Activated naive CD8-positive, alpha-beta T cell treated with anti-CD3 and anti-CD28 coated beads, Interleukin-2, amount 10 ng/mL, durations not matched to agents 7 days and 5 days (primary cell): ENCODE data around the gene RNF128. TPM values are rescaled to one million over a fixed set of nuclear protein-coding genes. Genes with fewer than 3 reads are reported as not detected.
"Not testable (repeated sequence)": the region's sequence is repeated elsewhere in the genome, so short reads cannot be mapped to it uniquely, and the experiment has no call there.

Source experiments
- ATAC-seq: fragments of 150-1000 bp; cut with Tn5 transposase; one replicate; pipeline ENCODE4 v1.10.0; 2021; ENCODE audit warnings: low read depth, moderate library complexity
- POLR2A ChIA-PET: fragments of 350-600 bp; sonication (Branson Sonifier 250); formaldehyde crosslinking; loops from one replicate; lab custom pipeline; 2021; ENCODE audit warnings: antibody characterized with exemption; lab: Charles Lee
- DNase-seq: peaks from one replicate; pipeline ENCODE4 v3.0.0; 2021
- H3K27ac Mint-ChIP-seq: one replicate; pipeline ENCODE4 v1.8.0; 2022; ENCODE audit warnings: mild to moderate bottlenecking, mixed read lengths
- H3K27me3 Mint-ChIP-seq: one replicate; pipeline ENCODE4 v1.8.0; 2022; ENCODE audit warnings: mild to moderate bottlenecking, moderate library complexity, mixed read lengths
- H3K36me3 Mint-ChIP-seq: one replicate; pipeline ENCODE4 v1.8.0; 2021; ENCODE audit warnings: mild to moderate bottlenecking, mixed read lengths
- H3K4me1 Mint-ChIP-seq: one replicate; pipeline ENCODE4 v1.8.0; 2021; ENCODE audit warnings: mixed read lengths
- H3K4me3 Mint-ChIP-seq: one replicate; pipeline ENCODE4 v1.8.0; 2022; ENCODE audit warnings: mild to moderate bottlenecking, moderate library complexity, mixed read lengths
- H3K9me3 Mint-ChIP-seq: one replicate; pipeline ENCODE4 v1.8.0; 2021; ENCODE audit warnings: mixed read lengths
- total RNA-seq, 2 experiments: library from RNA; stranded (reverse); gene quantifications; one replicate each; pipeline ENCODE4 v1.2.3, GENCODE V29; 2021

Gene RNF128
- total RNA-seq, 2 experiments from 2014 or later, result not detected

DNA sequence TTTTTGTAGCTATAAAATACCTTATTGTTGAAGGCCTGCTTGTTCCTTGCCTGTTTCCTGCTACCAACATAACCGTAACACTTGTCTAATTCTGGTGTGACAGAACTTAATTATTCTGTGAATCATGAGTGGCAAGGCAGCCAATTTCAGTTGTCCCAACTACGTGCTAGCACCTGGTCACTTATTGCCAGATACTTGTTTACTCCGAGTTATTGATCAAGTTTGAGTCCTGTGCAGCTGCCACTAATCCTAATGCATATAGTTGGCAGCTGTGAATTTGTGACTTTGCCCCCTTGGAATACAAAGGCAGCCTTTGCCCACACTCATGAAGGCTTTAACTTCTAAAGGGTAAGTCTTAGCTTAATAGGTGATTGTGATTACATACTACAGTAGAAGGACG, 7.8 kb upstream of the RNF128 start:
- Mint-ChIP-seq H3K36me3 (no peaks in the 10 kb centered on the region), H3K27me3 (peaks cover 6% of the 10 kb centered on the region), H3K9me3 (no peaks in the 10 kb centered on the region), H3K4me1 (no peaks in the 10 kb centered on the region), H3K4me3 (no peak overlapping the region), H3K27ac (no peak overlapping the region)
- POLR2A ChIA-PET, result no interaction called here
- DNase-seq (no peak), ATAC-seq (no peak)

DNA sequence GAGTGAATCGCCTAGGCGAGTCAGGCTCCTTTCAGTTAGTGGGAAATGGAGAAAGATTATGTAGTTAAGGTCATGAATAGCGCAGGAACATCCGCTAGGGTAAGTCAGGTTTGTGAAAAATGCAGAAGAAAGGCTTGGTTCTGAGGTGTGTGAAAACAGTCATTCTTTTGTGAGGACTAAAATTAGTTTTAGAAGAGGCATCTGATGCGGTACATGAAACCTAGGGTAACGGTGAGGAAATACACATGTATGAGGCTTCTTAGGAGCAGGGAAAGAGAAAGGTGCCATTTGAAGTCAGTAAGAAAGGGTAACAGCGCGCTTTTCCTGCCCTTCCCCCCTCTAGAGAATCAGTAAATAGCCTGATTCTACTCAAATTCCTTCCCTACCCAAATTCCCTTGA, 570 bp upstream of the RNF128 start:
- Mint-ChIP-seq H3K4me1 (peaks cover 4% of the 10 kb centered on the region), H3K4me3 (peak overlapping the region; percentile 66), H3K27ac (no peak overlapping the region), H3K36me3 (no peaks in the 10 kb centered on the region), H3K9me3 (no peaks in the 10 kb centered on the region), H3K27me3 (peaks cover 37% of the 10 kb centered on the region)
- no peak for DNase-seq
- ATAC-seq, result no peak
- POLR2A ChIA-PET, result no interaction called here

DNA sequence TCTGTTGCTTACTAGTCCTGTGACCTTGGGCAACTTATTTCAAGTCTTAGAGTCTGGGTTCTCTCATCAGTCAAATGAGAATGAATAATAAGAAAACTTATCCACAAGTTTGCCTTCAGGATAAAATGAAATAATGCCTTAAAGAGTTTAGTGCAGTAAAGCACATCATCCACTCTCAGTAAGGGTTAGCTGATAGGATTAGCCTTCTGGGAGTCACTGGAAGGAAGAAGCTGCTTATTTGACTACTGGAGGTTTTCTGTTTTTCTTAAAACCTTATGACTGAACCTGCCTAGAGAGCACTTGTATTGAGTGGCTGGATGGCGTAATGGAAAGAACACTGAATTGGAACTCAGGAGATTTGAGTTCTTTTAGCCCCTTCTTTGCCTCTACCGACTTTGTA, 1.8 kb downstream of the RNF128 start:
- Mint-ChIP-seq H3K27ac (no peak overlapping the region), H3K27me3 (peaks cover 41% of the 10 kb centered on the region), H3K9me3 (no peaks in the 10 kb centered on the region), H3K36me3 (no peaks in the 10 kb centered on the region), H3K4me3 (no peak overlapping the region), H3K4me1 (peaks cover 4% of the 10 kb centered on the region)
- ATAC-seq, result no peak
- POLR2A ChIA-PET, result no interaction called here
- no peak for DNase-seq

DNA sequence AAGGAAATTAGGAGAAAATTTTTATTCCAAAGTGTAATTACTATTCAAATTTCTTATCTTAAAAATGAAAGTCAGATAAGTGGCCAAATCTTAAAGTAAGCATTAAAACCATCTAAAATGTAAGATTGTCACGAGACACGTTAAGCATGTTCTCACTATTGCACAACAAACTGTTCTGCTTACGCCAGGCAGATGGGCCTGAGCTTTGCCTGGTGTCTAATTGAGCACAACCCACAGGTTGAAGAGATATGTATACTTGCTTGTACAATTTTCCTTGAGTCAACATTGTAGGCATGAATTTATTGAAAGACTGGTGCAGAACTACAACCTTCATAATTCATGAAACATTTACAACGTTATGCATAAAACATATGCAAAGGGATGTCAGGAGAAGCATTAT, 3.9 kb downstream of the RNF128 start:
- no peaks in the 10 kb centered on the region for H3K9me3 Mint-ChIP-seq
- DNase-seq (no peak), ATAC-seq (no peak)
- no peak overlapping the region for H3K4me3 Mint-ChIP-seq
- POLR2A ChIA-PET, result no interaction called here
- no peaks in the 10 kb centered on the region for H3K36me3 Mint-ChIP-seq
- H3K27ac Mint-ChIP-seq, result no peak overlapping the region
- H3K27me3 Mint-ChIP-seq, result peaks cover 37% of the 10 kb centered on the region
- peaks cover 4% of the 10 kb centered on the region for H3K4me1 Mint-ChIP-seq

DNA sequence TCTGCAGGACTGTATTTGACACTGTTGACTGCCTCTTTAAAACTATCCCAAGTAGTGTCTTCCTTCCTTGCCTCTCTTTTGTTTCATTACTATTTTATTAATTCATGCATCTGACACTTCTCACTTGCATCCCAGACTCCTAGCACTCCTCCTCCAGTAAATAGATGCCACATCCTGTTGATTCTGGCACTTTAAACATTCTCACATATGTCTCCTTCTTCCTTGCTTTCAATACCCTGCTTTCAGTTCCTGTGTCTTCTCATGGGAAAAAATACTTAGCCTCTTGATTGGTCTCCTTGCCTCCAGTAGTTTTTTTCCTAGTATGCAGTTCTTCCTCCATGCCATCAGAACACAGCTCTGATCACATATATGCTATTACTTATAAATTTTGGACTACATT, 5.1 kb downstream of the RNF128 start:
- POLR2A ChIA-PET, result no interaction called here
- Mint-ChIP-seq H3K27me3 (peaks cover 28% of the 10 kb centered on the region), H3K36me3 (no peaks in the 10 kb centered on the region), H3K27ac (no peak overlapping the region), H3K4me1 (no peaks in the 10 kb centered on the region), H3K4me3 (no peak overlapping the region), H3K9me3 (no peaks in the 10 kb centered on the region)
- ATAC-seq (no peak), DNase-seq (no peak)

DNA sequence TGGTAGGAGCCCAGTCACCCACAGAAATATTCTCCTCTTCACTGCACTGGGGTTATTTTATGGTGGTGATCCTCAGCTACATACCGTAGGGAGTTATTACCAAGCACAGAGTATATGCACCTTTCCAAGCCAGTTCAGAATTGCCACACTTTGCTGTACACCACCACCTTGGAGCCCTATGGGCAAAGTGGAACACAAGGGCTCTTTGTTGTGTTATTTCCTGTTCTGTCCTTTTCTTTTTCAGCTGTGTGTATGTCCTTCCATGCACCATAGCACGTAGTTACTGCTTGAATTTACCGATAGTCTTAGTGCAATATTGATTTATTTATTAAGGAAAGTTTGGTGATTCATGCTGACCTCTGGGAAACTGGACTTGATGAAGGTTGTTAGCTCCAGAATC, 8.3 kb downstream of the RNF128 start:
- ATAC-seq (no peak), DNase-seq (no peak)
- H3K9me3 Mint-ChIP-seq, result no peaks in the 10 kb centered on the region
- no peaks in the 10 kb centered on the region for H3K36me3 Mint-ChIP-seq
- H3K27ac Mint-ChIP-seq, result no peak overlapping the region
- H3K27me3 Mint-ChIP-seq, result peaks cover 10% of the 10 kb centered on the region
- POLR2A ChIA-PET, result no interaction called here
- no peaks in the 10 kb centered on the region for H3K4me1 Mint-ChIP-seq
- H3K4me3 Mint-ChIP-seq, result no peak overlapping the region

DNA sequence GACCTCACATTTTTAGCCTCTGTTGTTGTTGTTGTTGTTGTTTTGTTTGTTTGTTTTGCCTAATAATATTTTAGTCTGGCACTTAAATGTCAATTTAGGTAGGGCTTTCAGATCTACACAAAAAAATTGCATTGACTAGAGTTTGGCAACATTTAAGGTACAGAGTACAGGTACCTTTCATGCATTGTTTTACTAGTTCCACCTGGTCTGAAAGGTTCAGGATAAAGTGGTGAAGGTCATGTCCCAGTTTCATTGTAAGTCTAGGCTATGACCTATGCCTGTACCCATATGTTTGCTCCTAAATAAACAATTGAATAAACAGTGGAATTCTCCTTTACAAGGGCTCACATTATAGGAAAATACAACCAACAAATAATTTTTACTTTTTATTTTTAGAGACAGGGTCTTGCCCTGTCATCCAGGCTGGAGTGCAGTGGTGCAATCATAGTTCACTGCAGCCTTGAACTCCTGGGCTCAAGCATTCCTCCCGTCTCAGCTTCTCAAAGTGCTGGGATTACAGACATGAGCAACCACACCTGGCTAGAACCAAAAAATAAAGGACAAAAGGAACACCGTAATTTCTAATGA, 13.8 kb downstream of the RNF128 start:
- Mint-ChIP-seq H3K27me3 (peaks cover 4% of the 10 kb centered on the region), H3K4me1 (no peaks in the 10 kb centered on the region), H3K9me3 (no peaks in the 10 kb centered on the region), H3K36me3 (no peaks in the 10 kb centered on the region), H3K4me3 (no peak overlapping the region), H3K27ac (no peak overlapping the region)
- ATAC-seq (no peak), DNase-seq (no peak)
- POLR2A ChIA-PET, result no interaction called here

DNA sequence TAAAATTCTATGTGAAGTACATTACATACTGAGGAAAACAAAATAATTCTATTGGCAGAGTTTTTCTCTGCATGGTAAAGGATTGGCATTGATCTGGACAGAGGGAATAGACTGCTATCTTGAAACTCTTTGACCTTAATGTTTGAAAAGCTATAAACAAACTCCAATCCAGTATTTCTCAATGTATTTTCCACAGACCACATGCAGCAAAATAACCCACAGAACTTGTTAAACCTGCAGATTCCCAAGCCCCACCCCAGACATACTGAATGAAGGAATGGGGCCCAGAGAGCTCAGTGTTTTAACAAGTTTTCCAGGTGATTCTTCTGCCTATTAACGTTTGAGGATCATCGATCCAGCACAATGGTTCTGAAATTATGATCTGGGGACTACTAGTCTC, 15.7 kb downstream of the RNF128 start:
- Mint-ChIP-seq H3K27ac (no peak overlapping the region), H3K4me1 (no peaks in the 10 kb centered on the region)
- POLR2A ChIA-PET, result no interaction called here

DNA sequence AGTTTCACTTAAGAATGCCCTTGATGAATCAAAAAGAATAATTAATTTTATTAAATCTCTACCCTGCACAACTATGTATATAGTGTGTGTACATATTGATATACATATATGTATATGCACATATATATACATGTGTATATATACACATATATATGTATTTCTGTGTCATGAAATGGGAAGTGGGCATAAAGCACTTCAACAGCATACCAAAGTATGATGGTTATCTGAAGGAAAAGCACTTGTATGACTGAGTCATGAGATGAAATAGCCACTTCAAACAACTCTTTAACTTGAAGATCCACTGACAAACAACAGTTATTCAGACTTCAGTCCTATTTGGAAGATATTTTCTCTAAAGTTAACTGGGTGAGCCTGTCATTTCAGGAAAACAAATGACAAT, 16.3 kb downstream of the RNF128 start:
- Mint-ChIP-seq H3K27ac (no peak overlapping the region), H3K36me3 (no peaks in the 10 kb centered on the region), H3K27me3 (peaks cover 2% of the 10 kb centered on the region), H3K4me3 (no peak overlapping the region), H3K4me1 (no peaks in the 10 kb centered on the region), H3K9me3 (no peaks in the 10 kb centered on the region)
- no peak for DNase-seq
- POLR2A ChIA-PET, result no interaction called here
- ATAC-seq, result no peak

More for the DNA sequence above, 15.7 kb downstream of the RNF128 start:
- ATAC-seq (no peak), DNase-seq (no peak)
- no peak overlapping the region for H3K4me3 Mint-ChIP-seq
- H3K9me3 Mint-ChIP-seq, result no peaks in the 10 kb centered on the region
- no peaks in the 10 kb centered on the region for H3K36me3 Mint-ChIP-seq
- peaks cover 2% of the 10 kb centered on the region for H3K27me3 Mint-ChIP-seq

DNA sequence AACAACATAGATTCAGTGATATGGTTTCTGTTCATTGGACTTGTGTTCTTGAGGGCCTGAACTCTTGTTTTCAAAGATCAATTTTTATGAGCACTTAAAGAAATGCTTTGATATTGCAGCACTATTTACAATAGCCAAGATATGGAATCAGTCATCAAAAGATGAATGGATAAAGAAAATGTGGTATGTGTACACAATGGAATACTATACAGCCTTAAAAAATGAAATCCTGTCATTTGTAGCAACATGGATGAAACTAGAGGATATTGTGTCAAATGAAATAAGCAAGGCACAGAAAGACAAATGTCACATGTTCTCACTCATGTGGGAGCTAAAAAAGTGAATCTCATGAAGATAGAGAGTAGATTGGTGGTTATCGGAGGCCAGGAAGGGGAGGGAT, 21.9 kb downstream of the RNF128 start:
- no peaks in the 10 kb centered on the region for H3K4me1 Mint-ChIP-seq
- H3K27ac Mint-ChIP-seq, result no peak overlapping the region
- H3K9me3 Mint-ChIP-seq, result no peaks in the 10 kb centered on the region
- H3K36me3 Mint-ChIP-seq, result no peaks in the 10 kb centered on the region
- peaks cover 2% of the 10 kb centered on the region for H3K27me3 Mint-ChIP-seq
- POLR2A ChIA-PET, result no interaction called here
- no peak overlapping the region for H3K4me3 Mint-ChIP-seq
- no peak for ATAC-seq
- no peak for DNase-seq

DNA sequence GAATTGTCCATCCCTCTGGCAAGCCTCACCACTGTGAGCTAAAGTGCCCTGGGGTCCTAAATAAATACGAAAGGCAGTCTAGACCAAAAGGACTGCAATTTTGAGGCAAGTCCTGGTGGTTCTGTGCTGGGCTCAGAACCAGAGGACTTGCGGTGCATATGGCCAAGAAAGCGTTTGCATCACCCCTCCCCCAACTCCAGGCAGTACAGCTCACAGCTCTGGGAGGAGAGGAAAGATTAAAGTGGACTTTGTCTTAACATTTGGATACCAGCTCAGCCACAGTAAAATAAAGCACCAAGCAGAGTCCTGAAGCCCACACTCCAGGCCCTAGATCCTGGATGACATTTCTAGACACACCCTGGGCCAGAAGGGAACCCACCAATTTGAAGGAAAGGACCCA, 24.9 kb downstream of the RNF128 start:
- DNase-seq, result no peak
- H3K9me3 Mint-ChIP-seq, result no peaks in the 10 kb centered on the region

DNA sequence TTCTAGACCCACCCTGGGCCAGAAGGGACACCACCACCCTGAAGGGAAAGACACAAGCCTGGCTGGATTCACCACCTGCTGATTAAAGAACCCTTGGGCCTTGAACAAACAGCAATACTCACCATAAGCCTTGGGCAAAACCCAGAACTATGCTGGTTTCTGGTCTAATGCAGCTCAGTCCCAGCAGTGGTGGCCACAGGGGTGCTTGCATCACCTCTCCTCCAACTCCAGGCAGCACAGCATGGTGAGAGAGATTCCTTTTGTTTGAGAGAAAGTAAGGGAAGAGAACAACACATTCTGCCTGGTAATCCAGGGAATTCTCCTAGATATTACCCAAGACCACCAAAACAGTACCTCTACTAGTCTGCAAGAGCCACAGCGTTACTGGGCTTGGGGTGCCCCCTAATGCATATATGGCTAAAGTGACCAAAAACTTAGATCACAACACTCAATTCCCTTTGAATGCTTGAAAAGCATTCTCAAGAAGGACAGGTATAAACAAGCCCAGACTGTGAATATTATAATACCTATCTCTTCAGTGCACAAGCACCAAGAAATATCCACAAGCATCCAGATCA, 25.7 kb downstream of the RNF128 start:
- Mint-ChIP-seq H3K27ac (no peak overlapping the region), H3K9me3 (no peaks in the 10 kb centered on the region), H3K27me3 (peaks cover 2% of the 10 kb centered on the region), H3K4me1 (no peaks in the 10 kb centered on the region), H3K4me3 (no peak overlapping the region), H3K36me3 (no peaks in the 10 kb centered on the region)
- ATAC-seq (no peak), DNase-seq (no peak)
- POLR2A ChIA-PET, result no interaction called here

More for the DNA sequence above, 24.9 kb downstream of the RNF128 start:
- H3K27ac Mint-ChIP-seq, result no peak overlapping the region
- ATAC-seq, result no peak
- H3K4me1 Mint-ChIP-seq, result no peaks in the 10 kb centered on the region
- H3K36me3 Mint-ChIP-seq, result no peaks in the 10 kb centered on the region
- peaks cover 2% of the 10 kb centered on the region for H3K27me3 Mint-ChIP-seq
- H3K4me3 Mint-ChIP-seq, result no peak overlapping the region
- POLR2A ChIA-PET, result no interaction called here

DNA sequence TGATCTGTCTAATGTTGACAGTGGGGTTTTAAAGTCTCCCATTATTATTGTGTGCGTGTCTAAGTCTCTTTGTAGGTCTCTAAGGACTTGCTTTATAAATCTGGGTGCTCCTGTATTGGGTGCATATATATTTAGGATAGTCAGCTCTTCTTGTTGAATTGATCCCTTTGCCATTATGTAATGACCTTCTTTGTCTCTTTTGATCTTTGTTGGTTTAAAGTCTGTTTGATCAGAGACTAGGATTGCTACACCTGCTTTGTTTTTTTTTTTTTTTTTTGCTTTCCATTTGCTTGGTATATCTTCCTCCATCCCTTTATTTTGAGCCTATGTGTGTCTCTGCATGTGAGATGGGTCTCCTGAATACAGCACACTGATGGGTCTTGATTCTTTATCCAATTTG, 42.8 kb downstream of the RNF128 start:
- H3K36me3 Mint-ChIP-seq, H3K27me3 Mint-ChIP-seq, H3K4me3 Mint-ChIP-seq, POLR2A ChIA-PET, H3K4me1 Mint-ChIP-seq, DNase-seq, H3K9me3 Mint-ChIP-seq, ATAC-seq, H3K27ac Mint-ChIP-seq: not testable (repeated sequence)

DNA sequence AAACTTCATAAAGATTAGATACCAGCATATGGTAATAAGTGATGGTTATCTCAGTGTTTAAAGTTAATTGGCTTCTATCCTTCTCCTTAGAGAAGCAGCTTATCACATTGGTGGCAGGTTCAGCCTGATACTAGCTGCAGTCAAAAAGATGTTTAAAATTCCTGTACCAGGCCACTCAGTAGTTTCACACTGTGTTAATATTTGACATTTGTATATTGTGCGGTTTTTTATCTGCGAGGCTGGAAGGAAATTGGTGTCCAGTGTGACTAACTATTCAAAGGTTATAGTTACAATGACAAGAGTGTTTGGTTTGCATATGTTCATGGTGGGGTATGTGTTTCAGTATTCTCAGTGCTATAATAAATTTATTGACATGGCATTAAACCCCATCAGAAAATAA, 48.5 kb downstream of the RNF128 start:
- no peak for ATAC-seq
- no peak overlapping the region for H3K27ac Mint-ChIP-seq
- POLR2A ChIA-PET, result no interaction called here
- H3K4me1 Mint-ChIP-seq, result no peaks in the 10 kb centered on the region
- no peaks in the 10 kb centered on the region for H3K36me3 Mint-ChIP-seq
- no peaks in the 10 kb centered on the region for H3K9me3 Mint-ChIP-seq
- H3K27me3 Mint-ChIP-seq, result no peaks in the 10 kb centered on the region
- DNase-seq, result no peak
- no peak overlapping the region for H3K4me3 Mint-ChIP-seq
